ENCODE data around the gene CAT. TPM values are rescaled to one million over a fixed set of nuclear protein-coding genes. Genes with fewer than 3 reads are reported as not detected.

The CAT gene
- total RNA-seq, 2 experiments from 2014 or later, result 32.5 to 34.3 TPM

- Mint-ChIP-seq H3K4me3 (no peak overlapping the region), H3K36me3 (ENCODE audit: low read depth) (peaks cover 52% of the 10 kb centered on the region), H3K27me3 (no peaks in the 10 kb centered on the region), H3K4me1 (peaks cover 1% of the 10 kb centered on the region), H3K9me3 (no peaks in the 10 kb centered on the region), H3K27ac (no peak overlapping the region)
- CTCF ChIA-PET, result no interaction called here
- POLR2A ChIA-PET, result no interaction called here
- DNase-seq, result no peak
Measured at GRCh38 chr11:34454308-34455032, 15.7 kb downstream of the CAT start.

DNA sequence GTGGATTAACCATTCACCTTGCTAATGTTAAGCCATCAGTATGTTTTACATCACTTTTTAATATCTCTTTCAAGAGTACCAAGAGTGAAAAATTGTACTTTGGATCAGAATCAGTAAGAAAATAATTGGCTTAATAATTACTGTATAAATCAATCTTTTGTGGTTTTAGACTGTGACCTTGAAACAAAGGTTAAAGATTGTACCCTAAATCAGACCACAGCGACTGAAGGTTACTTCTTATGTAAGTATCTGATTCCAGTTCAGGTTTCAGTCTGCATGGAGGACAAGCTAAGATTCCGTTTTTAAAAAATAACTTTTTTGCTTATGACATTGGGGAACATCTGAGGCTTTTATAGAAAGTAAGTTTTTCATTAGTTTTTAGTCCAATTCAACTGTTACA is 18.9 kb downstream of the CAT start:
- CTCF ChIA-PET, result no interaction called here
- peaks cover 40% of the 10 kb centered on the region for H3K36me3 Mint-ChIP-seq (ENCODE audit: low read depth)
- no peaks in the 10 kb centered on the region for H3K9me3 Mint-ChIP-seq
- POLR2A ChIA-PET, result no interaction called here
- no peaks in the 10 kb centered on the region for H3K4me1 Mint-ChIP-seq
- no peak for DNase-seq
- H3K4me3 Mint-ChIP-seq, result no peak overlapping the region
- no peaks in the 10 kb centered on the region for H3K27me3 Mint-ChIP-seq
- no peak overlapping the region for H3K27ac Mint-ChIP-seq

- no peak for DNase-seq
- Mint-ChIP-seq H3K4me1 (no peaks in the 10 kb centered on the region), H3K27me3 (no peaks in the 10 kb centered on the region), H3K4me3 (no peak overlapping the region), H3K36me3 (ENCODE audit: low read depth) (peaks cover 39% of the 10 kb centered on the region), H3K9me3 (no peaks in the 10 kb centered on the region), H3K27ac (no peak overlapping the region)
- CTCF ChIA-PET, result no interaction called here
- POLR2A ChIA-PET, result no interaction called here
Measured at GRCh38 chr11:34458525-34458924, 19.8 kb downstream of the CAT start.

GRCh38 chr11:34459507-34460162 is 20.9 kb downstream of the CAT start:
- CTCF ChIA-PET, result interaction anchor here (0.5 to 1.0 kb wide), 2 partner anchors 8 to 464 kb away, joined by 4 read pairs; no protein-coding TSS in a partner anchor
- Mint-ChIP-seq H3K36me3 (ENCODE audit: low read depth) (peaks cover 40% of the 10 kb centered on the region), H3K4me3 (no peak overlapping the region), H3K9me3 (no peaks in the 10 kb centered on the region), H3K4me1 (peaks cover 4% of the 10 kb centered on the region), H3K27me3 (no peaks in the 10 kb centered on the region), H3K27ac (no peak overlapping the region)
- DNase-seq, result no peak
- POLR2A ChIA-PET, result interaction anchor here (1.0 kb wide), 1 partner anchor 20 kb away, joined by 3 read pairs; no protein-coding TSS in a partner anchor

DNA sequence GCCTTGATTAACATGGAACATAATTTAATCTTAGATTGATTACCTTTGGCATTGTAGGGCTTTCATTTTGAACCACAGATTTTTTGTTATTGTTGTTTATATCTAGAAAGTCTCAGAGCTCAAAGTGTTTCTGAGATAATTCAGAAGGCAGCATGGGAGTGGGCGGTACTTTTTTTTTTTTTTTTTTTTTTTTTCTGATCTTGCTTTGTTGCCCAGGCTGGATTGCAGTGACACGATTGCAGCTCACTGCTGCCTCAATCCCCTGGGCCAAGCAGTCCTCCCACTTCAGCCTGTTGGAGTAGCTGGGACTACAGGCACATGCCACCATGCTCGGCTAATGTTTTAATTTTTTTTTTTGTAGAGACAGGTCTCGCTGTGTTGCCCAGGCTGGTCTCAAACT is 21.5 kb downstream of the CAT start:
- peaks cover 6% of the 10 kb centered on the region for H3K4me1 Mint-ChIP-seq
- no peak overlapping the region for H3K4me3 Mint-ChIP-seq
- H3K9me3 Mint-ChIP-seq, result no peaks in the 10 kb centered on the region
- ChIA-PET POLR2A (interaction anchor here (1.0 kb wide), 1 partner anchor 21 kb away, joined by 3 read pairs; no protein-coding TSS in a partner anchor), CTCF (interaction anchor here (0.5 to 1.0 kb wide), 2 partner anchors 8 to 464 kb away, joined by 4 read pairs; no protein-coding TSS in a partner anchor)
- H3K27me3 Mint-ChIP-seq, result no peaks in the 10 kb centered on the region
- H3K36me3 Mint-ChIP-seq (ENCODE audit: low read depth), result peaks cover 41% of the 10 kb centered on the region
- no peak for DNase-seq
- no peak overlapping the region for H3K27ac Mint-ChIP-seq

GRCh38 chr11:34461215-34461614 is 22.5 kb downstream of the CAT start:
- no peaks in the 10 kb centered on the region for H3K27me3 Mint-ChIP-seq
- no peak overlapping the region for H3K27ac Mint-ChIP-seq
- no peak overlapping the region for H3K4me3 Mint-ChIP-seq
- peaks cover 46% of the 10 kb centered on the region for H3K36me3 Mint-ChIP-seq (ENCODE audit: low read depth)
- POLR2A ChIA-PET, result no interaction called here
- peaks cover 6% of the 10 kb centered on the region for H3K4me1 Mint-ChIP-seq
- no peak for DNase-seq
- CTCF ChIA-PET, result no interaction called here
- H3K9me3 Mint-ChIP-seq, result peaks cover 4% of the 10 kb centered on the region

- ChIA-PET POLR2A (no interaction called here), CTCF (interaction anchor here (1.8 kb wide), 1 partner anchor 291 kb away, joined by 6 read pairs; no protein-coding TSS in a partner anchor)
- no peak overlapping the region for H3K27ac Mint-ChIP-seq
- peaks cover 42% of the 10 kb centered on the region for H3K36me3 Mint-ChIP-seq (ENCODE audit: low read depth)
- peaks cover 6% of the 10 kb centered on the region for H3K4me1 Mint-ChIP-seq
- no peak for DNase-seq
- peaks cover 10% of the 10 kb centered on the region for H3K9me3 Mint-ChIP-seq
- H3K27me3 Mint-ChIP-seq, result no peaks in the 10 kb centered on the region
- H3K4me3 Mint-ChIP-seq, result no peak overlapping the region
Measured at GRCh38 chr11:34464591-34465051, 25.9 kb downstream of the CAT start.

DNA sequence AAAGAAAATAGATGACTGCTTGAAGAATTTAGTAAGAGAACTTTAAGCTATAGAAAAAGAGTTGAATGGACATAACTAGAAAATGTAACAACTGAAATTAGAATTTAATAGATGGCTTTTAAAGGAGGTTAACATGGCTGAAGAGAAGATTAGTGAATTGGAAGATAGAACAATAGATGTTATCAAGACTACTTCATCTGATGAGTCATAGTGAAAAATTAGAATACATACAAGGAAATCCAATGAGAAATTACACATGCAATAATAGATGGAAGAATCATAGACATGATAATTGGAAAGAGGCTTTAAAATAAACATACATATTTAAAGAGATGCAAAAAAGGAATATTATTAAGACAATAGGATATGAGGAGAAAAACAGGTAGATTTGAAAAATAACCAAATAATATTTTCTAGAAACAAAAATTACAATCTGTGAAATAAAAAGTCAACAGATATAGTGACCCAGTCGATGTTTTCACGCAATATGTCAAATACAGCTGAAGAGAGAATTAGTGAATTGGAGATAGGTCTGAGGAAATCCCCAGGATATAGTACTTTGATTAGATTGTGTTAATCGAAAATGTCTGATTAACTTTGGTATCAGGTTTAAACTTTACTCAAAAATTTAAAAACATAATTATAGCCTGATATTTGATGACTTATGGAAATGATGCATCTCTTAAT is 28.2 kb downstream of the CAT start:
- CTCF ChIA-PET, result interaction anchor here (0.7 to 2.7 kb wide), 12 partner anchors 9 to 470 kb away, joined by 3 to 19 read pairs (median 4); partner anchors contain the start of genes ABTB2 and CAT
- peaks cover 10% of the 10 kb centered on the region for H3K9me3 Mint-ChIP-seq
- POLR2A ChIA-PET, result interaction anchor here (1.2 kb wide), 1 partner anchor 28 kb away, joined by 3 read pairs; the partner anchor contains the start of gene CAT
- H3K4me3 Mint-ChIP-seq, result no peak overlapping the region
- H3K27ac Mint-ChIP-seq, result no peak overlapping the region
- no peak for DNase-seq
- peaks cover 40% of the 10 kb centered on the region for H3K36me3 Mint-ChIP-seq (ENCODE audit: low read depth)
- peaks cover 6% of the 10 kb centered on the region for H3K4me1 Mint-ChIP-seq
- no peaks in the 10 kb centered on the region for H3K27me3 Mint-ChIP-seq

DNA sequence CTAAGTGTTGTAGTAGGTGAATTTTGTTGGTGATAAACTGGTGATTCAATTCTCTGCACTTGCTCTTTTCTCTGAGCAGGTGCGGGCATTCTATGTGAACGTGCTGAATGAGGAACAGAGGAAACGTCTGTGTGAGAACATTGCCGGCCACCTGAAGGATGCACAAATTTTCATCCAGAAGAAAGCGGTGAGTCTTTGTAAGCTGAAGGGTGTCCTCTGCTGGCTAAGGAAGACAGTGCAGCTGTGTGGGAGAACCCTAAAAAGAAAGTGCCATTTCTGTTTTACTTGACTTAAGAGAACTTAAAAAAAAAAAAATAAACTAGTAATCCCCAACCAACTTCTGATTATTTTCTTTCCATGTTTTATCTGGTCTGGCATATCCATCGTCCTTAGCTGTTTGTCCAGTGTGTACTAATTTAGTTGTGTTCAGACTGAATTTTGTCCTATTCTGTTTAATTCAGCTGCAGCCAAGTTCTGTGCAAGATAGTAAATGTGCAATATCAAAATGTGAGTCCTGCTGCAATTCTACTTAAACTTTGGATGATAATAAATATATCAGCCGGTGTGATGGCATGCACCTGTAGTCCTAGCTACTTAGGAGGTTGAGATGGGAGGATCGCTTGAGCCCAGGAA is 29.6 kb downstream of the CAT start:
- DNase-seq, result peak; percentile 56
- H3K4me3 Mint-ChIP-seq, result no peak overlapping the region
- H3K36me3 Mint-ChIP-seq (ENCODE audit: low read depth), result peaks cover 38% of the 10 kb centered on the region
- CTCF ChIA-PET, result interaction anchor here (0.6 to 2.7 kb wide), 27 partner anchors 8 to 660 kb away, joined by 3 to 19 read pairs (median 4); partner anchors contain the start of genes ABTB2 and CAT
- POLR2A ChIA-PET, result interaction anchor here (1.2 kb wide), 1 partner anchor 30 kb away, joined by 3 read pairs; the partner anchor contains the start of gene CAT
- no peak overlapping the region for H3K27ac Mint-ChIP-seq
- H3K4me1 Mint-ChIP-seq, result peaks cover 6% of the 10 kb centered on the region
- peaks cover 10% of the 10 kb centered on the region for H3K9me3 Mint-ChIP-seq
- no peaks in the 10 kb centered on the region for H3K27me3 Mint-ChIP-seq

- Mint-ChIP-seq H3K27ac (no peak overlapping the region), H3K27me3 (peaks cover 2% of the 10 kb centered on the region), H3K36me3 (ENCODE audit: low read depth) (peaks cover 4% of the 10 kb centered on the region), H3K9me3 (no peaks in the 10 kb centered on the region), H3K4me1 (no peaks in the 10 kb centered on the region), H3K4me3 (no peak overlapping the region)
- ChIA-PET CTCF (no interaction called here), POLR2A (no interaction called here)
- no peak for DNase-seq
Measured at GRCh38 chr11:34473603-34474169, 35.0 kb downstream of the CAT start.

- H3K27me3 Mint-ChIP-seq, result peaks cover 11% of the 10 kb centered on the region
- no peaks in the 10 kb centered on the region for H3K4me1 Mint-ChIP-seq
- no peak overlapping the region for H3K4me3 Mint-ChIP-seq
- DNase-seq, result no peak
- CTCF ChIA-PET, result interaction anchor here (1.6 kb wide), 1 partner anchor 8 kb away, joined by 6 read pairs; no protein-coding TSS in a partner anchor
- peaks cover 4% of the 10 kb centered on the region for H3K36me3 Mint-ChIP-seq (ENCODE audit: low read depth)
- no peak overlapping the region for H3K27ac Mint-ChIP-seq
- POLR2A ChIA-PET, result no interaction called here
- H3K9me3 Mint-ChIP-seq, result no peaks in the 10 kb centered on the region
Measured at GRCh38 chr11:34475656-34476055, 36.9 kb downstream of the CAT start.

GRCh38 chr11:34476849-34477248 is 38.1 kb downstream of the CAT start:
- Mint-ChIP-seq H3K9me3 (no peaks in the 10 kb centered on the region), H3K4me1 (no peaks in the 10 kb centered on the region), H3K27me3 (peaks cover 11% of the 10 kb centered on the region), H3K27ac (no peak overlapping the region), H3K4me3 (no peak overlapping the region), H3K36me3 (ENCODE audit: low read depth) (peaks cover 4% of the 10 kb centered on the region)
- CTCF ChIA-PET, result interaction anchor here (1.6 kb wide), 1 partner anchor 9 kb away, joined by 6 read pairs; no protein-coding TSS in a partner anchor
- DNase-seq, result no peak
- POLR2A ChIA-PET, result no interaction called here
